Choroid plexus epithelial cell (primary cell): Measurements from ENCODE around the gene RPS5.
A peak's percentile ranks its signal among the peaks of the same experiment; 100 is the strongest.

Source experiments
- DNase-seq: peaks from one replicate; pipeline ENCODE4 v3.0.0-alpha.2; 2010; ENCODE audit warnings: low read depth
- H3K4me3 ChIP-seq: 2 replicates; pipeline ENCODE4 v1.5.1; 2011; ENCODE audit warnings: low read depth, mild to moderate bottlenecking, control low read depth, low read length, moderate library complexity
- CTCF ChIP-seq: conservative IDR thresholded peaks from 2 replicates; pipeline ENCODE4 v1.5.1; 2011; ENCODE audit warnings: low read depth, mild to moderate bottlenecking, control low read depth, inconsistent platforms, low read length, moderate library complexity

Gene RPS5

DNA sequence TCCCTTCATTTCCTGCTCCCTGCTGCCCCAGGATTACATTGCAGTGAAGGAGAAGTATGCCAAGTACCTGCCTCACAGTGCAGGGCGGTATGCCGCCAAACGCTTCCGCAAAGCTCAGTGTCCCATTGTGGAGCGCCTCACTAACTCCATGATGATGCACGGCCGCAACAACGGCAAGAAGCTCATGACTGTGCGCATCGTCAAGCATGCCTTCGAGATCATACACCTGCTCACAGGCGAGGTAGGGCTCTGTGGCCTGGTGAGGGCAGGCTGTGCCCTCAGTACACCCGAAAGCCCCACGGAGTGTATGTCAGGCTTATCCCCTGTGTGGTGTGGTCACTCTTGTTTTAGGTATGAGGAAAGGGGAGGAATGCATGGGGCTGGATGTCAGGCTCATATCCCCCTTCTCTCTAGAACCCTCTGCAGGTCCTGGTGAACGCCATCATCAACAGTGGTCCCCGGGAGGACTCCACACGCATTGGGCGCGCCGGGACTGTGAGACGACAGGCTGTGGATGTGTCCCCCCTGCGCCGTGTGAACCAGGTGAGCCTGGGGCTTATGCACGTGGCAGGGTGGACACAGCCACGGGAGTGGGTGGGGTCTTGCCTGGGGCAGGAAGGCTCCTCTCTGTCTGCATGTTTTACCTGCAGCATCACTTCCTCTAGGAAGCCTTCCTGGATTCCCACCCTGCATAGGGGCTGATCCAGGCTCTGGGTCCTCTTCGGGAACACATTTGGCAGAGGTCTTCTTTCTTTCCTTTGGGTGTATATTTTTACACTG is 6.1 kb downstream of the RPS5 start:
- DNase-seq: no peak
- no peak for TF ChIP-seq CTCF
- no peak overlapping the region for H3K4me3 ChIP-seq

DNA sequence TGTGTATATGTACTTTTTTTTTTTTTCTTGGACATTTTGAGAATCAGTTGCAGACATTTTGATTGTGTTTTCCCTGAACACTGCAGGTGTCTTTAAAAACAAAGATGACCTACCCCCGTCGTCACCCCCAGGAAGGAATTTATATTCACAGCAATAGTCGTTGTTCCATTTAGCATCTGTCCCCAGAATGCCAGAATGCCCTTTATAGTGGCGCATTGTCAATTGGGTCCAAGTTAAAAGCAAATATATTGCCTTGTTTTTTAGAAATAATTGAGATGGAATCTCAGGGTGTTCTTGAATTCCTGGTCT is 6.6 kb downstream of the RPS5 start:
- no peak for DNase-seq
- TF ChIP-seq CTCF: no peak
- no peak overlapping the region for H3K4me3 ChIP-seq

DNA sequence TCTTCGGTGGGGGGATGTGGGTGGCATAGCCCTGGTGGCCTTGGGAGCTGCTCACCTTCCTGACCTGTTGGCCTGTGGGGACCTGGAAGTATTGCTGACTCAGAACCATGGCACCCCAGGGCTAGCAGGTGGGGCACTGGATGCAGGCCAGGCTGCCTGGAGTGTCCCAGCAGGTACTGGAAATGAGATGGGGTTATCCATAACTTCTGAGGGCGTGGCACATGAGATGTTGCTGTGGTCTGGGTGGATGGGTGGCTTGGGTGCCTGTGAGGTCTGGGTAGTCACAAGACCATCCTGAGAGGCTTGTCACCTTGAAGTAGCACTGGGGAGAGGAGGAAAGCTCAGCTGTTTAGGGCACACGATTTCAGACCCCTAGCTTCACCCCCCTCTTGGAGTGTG is 7.8 kb downstream of the RPS5 start:
- TF ChIP-seq CTCF: no peak
- no peak for DNase-seq

GRCh38 chr19:58395220-58395978 is 8.3 kb downstream of the RPS5 start, which contains the start of gene RNF225:
Gene RNF225 (plus strand): TSS chr19:58395656. CDS start chr19:58396090, 434 bp downstream.
- H3K4me3 ChIP-seq: peak within 1 kb of the TSS; percentile 34
- TF ChIP-seq CTCF: no peak
- DNase-seq: no peak

More for the DNA sequence above, 7.8 kb downstream of the RPS5 start:
- H3K4me3 ChIP-seq: no peak overlapping the region

DNA sequence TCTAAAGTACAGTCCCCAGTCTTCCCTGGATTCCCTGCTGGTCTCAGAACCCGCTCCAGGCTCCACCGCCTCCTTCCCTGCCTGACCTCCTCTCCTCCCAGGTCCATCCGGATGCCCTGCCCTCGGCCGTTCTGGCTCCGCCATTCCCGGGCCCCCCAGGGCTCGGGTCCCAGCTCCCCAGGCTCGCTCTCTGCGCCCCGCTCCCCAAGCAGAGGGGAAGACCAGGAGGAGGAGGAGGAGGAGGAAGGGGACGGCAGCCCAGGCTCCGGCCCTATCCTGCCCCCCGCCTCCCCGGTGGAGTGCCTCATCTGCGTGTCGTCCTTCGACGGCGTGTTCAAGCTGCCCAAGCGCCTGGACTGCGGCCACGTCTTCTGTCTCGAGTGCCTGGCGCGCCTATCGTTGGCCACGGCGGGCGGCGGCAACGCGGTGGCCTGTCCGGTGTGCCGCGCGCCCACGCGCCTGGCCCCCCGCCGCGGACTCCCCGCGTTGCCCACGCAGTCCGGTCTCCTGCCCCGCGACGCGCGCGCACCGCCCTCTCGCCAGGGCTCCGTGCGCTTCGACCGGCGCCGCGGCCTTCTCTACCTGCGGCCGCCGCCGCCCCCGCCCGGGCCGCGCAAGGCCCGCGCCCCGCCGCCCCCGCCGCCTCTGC is 9.0 kb downstream of the RPS5 start:
- H3K4me3 ChIP-seq: peak overlapping the region; percentile 34
- peak; percentile 17 for DNase-seq
- no peak for TF ChIP-seq CTCF

GRCh38 chr19:58396691-58397532 is 9.8 kb downstream of the RPS5 start:
- TF ChIP-seq CTCF: no peak
- H3K4me3 ChIP-seq: no peak overlapping the region
- no peak for DNase-seq
